Measurements from ENCODE around the gene SLC16A8. TPM values are rescaled to one million over a fixed set of nuclear protein-coding genes. Genes with fewer than 3 reads are reported as not detected.
A peak's percentile ranks its signal among the peaks of the same experiment; 100 is the strongest.

Gene SLC16A8
- total RNA-seq, 1 experiment from 2014 or later, result 1.1 TPM

DNA sequence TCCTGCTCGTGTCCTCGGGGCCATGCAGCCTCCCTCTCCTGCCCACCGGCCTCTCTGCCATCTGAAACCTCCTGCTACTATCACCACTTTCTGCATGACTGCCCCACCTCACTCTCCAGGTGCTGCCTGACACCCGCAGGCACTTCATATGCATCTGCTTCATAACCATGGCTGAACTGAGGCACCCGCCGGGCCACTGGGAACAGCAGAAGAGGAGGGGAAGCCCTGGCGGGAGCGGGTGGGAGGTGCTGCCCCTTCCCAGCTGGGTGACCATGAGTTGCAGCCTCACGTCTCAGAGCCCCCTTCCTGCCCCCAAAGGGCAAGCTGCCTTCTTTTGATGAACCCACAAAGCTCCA lies 48.5 kb downstream of the SLC16A8 start:
- H3K18ac ChIP-seq (ENCODE audit: insufficient read length, low read depth, low read length), result no peak overlapping the region

More for the DNA sequence above, 48.5 kb downstream of the SLC16A8 start:
- Histone ChIP-seq H3K27me3 (ENCODE audit: insufficient read depth, low read length) (no peaks in the 10 kb centered on the region), H2AFZ (ENCODE audit: low read length) (no peak overlapping the region), H3K79me1 (ENCODE audit: insufficient read depth, low read depth, low read length, poor library complexity, severe bottlenecking) (no peaks in the 10 kb centered on the region), H2BK20ac (ENCODE audit: low read depth, low read length, poor library complexity, severe bottlenecking) (no peak overlapping the region), H3K14ac (ENCODE audit: insufficient read depth, low read length) (no peak overlapping the region; the same call in 1 of the 2 replicates), H3K4me1 (ENCODE audit: insufficient read depth, low read length) (peaks cover 4% of the 10 kb centered on the region; the same call in 1 of the 2 replicates), H3K27ac (ENCODE audit: insufficient read length, low read depth, low read length) (no peak overlapping the region), H3K23me2 (ENCODE audit: insufficient read length, low read depth, low read length, poor library complexity, severe bottlenecking) (no peaks in the 10 kb centered on the region), H4K5ac (ENCODE audit: insufficient read length, low read depth, low read length) (no peak overlapping the region), H4K20me1 (ENCODE audit: control insufficient read depth, insufficient read depth, insufficient read length) (no peaks in the 10 kb centered on the region), H3T11ph (ENCODE audit: low read length) (no peak overlapping the region), H3K9ac (ENCODE audit: extremely low read depth, insufficient read length, low read length) (no peak overlapping the region), H2BK120ac (ENCODE audit: low read depth, low read length, poor library complexity, severe bottlenecking) (no peak overlapping the region), H2BK5ac (ENCODE audit: insufficient read length, low read length) (no peak overlapping the region), H2BK12ac (ENCODE audit: insufficient read length, low read depth, low read length) (no peak overlapping the region), H3K4me2 (ENCODE audit: insufficient read depth, insufficient read length, low read length) (no peak overlapping the region), H4K8ac (replicated peaks; ENCODE audit: insufficient read length, low read depth, low read length) (no peak overlapping the region), H2BK15ac (ENCODE audit: low read depth, low read length) (no peak overlapping the region), H2AK5ac (ENCODE audit: insufficient read length, low read length) (no peak overlapping the region), H4K91ac (ENCODE audit: insufficient read length, low read depth, low read length) (no peak overlapping the region), H3K56ac (ENCODE audit: insufficient read length, low read depth, low read length) (no peak overlapping the region), H3K79me2 (ENCODE audit: insufficient read depth, low read length) (no peaks in the 10 kb centered on the region), H3K9me3 (ENCODE audit: control insufficient read depth, low read depth, low read length) (no peaks in the 10 kb centered on the region), H3K23ac (ENCODE audit: insufficient read length, low read depth, low read length) (no peak overlapping the region), H3K4ac (ENCODE audit: low read depth, low read length) (no peak overlapping the region)
- peaks cover 7% of the 10 kb centered on the region for H3K27me3 Mint-ChIP-seq (ENCODE audit: low read depth)
- no peaks in the 10 kb centered on the region for H3K9me3 Mint-ChIP-seq
- peaks cover 21 to 45% of the 10 kb centered on the region in 2 experiments for H3K4me1 Mint-ChIP-seq
- H3K4me3 Mint-ChIP-seq, result no peak overlapping the region
- H3K27ac Mint-ChIP-seq, result peak overlapping the region in 2 of 3 experiments; percentile 73 to 83; a peak in 3 of 7 replicates
- WGBS (ENCODE audit: extremely low coverage, insufficient read length, low lambda C conversion rate), result no CpG with 5 or more reads among the region's 9 CpGs
- H3K36me3 Mint-ChIP-seq (ENCODE audit: insufficient read depth in 1 of 3, low read depth in 3 of 3), result no peaks in the 10 kb centered on the region
- DNase-seq, result peak; percentile 33
- TF ChIP-seq, protein P1, sequence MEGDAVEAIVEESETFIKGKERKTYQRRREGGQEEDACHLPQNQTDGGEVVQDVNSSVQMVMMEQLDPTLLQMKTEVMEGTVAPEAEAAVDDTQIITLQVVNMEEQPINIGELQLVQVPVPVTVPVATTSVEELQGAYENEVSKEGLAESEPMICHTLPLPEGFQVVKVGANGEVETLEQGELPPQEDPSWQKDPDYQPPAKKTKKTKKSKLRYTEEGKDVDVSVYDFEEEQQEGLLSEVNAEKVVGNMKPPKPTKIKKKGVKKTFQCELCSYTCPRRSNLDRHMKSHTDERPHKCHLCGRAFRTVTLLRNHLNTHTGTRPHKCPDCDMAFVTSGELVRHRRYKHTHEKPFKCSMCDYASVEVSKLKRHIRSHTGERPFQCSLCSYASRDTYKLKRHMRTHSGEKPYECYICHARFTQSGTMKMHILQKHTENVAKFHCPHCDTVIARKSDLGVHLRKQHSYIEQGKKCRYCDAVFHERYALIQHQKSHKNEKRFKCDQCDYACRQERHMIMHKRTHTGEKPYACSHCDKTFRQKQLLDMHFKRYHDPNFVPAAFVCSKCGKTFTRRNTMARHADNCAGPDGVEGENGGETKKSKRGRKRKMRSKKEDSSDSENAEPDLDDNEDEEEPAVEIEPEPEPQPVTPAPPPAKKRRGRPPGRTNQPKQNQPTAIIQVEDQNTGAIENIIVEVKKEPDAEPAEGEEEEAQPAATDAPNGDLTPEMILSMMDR (conservative IDR thresholded peaks at IDR 0.05), result no peak
